Islet precursor cell (in vitro differentiated cells): Measurements from ENCODE around the gene PTPRN2.
"Not testable (repeated sequence)": the region's sequence is repeated elsewhere in the genome, so short reads cannot be mapped to it uniquely, and the experiment has no call there.

ENCODE experiments used
- DNase-seq: peaks from one replicate; pipeline ENCODE4 v3.0.0-alpha.2; 2018

The PTPRN2 gene

DNA sequence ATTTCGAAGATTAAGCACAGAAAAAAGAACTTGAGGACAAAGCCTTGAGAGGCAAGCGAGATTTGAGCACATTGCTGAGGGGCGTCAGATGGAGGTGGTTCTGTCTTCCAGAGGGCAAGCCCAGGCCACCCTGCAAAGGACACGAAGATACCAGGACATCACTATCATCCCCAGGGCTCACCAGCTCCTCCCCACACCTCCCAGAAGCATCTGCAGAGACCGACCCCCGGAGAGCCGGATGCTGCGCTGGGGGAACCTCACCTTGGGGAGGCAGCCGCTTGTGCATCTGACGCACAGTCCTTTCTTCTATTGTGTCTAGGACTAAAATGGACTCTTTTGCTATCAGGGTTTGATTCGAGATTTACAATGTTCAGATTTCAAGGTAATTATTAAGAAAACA, 991.2 kb downstream of the PTPRN2 start:
- no peak for DNase-seq

DNA sequence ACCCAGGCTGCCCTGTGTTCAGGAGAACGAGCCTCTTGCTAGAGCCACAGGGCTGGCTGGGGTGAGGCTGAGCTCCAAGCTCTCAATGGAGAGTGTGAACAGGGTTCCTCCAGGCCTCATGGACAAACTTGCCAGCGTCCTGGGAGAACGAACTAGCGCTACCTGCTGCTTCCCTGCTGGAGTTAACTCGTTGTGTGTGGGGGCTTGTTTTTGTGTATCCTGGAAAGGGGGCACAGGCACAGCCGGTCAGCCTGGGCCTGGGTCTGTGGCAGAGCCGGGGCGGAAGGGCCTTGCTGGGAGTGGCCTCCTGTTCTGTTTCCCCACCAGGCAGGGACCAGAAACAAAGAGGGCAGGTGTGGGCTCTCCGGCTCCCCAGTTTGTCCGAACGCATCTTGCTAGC, 991.6 kb downstream of the PTPRN2 start:
- no peak for DNase-seq

DNA sequence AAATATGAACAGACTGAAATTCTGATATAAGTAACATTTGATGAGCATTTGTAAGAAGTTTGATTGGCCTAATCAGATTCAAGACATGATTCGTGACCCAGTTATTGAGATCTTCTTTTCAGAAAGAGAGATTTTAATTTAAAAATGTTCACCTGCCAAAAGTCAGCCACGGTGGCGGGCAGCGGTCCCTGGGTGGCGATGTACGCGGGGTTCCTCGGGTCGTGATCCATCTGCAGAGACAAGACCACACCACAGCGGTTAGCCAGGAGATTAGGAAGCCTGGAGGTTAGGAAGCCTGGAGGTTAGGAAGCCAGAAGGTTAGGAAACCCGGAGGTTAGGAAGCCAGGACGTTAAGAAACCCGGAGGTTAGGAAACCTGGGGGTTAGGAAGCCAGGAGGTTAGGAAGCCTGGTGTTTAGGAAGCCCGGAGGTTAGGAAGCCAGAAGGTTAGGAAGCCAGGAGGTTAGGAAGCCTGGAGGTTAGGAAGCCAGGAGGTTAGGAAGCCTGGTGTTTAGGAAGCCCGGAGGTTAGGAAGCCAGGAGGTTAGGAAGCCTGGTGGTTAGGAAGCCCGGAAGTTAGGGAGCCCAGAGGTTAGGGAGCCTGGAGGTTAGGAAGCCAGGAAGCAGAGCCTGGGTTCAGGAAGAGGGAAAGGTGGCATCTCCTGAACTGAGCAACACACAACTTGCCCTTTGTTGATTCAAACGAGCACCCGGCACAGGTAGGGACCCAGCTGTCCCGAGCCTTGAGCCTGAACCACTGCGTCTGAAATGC, 992.4 kb downstream of the PTPRN2 start:
- DNase-seq = no peak

DNA sequence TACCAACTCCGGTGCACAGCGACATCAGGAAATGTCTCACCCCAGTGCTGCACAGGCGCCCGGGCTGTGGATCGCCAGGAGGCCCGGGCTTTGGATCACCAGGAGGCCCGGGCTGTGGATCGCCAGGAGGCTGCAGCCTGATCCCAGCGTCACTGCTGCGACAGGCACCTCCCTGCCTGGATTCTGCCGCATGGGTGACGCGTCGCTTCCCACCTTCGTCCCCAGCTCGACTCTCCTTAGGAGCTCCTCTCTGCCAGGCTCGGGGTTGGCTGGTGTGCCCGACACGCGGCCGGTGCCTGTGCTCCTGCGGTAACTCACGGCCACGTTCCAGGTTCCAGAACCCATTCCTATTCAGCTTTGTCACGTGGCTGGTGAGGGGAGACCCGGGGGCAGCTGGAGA, 993.3 kb downstream of the PTPRN2 start:
- no peak for DNase-seq

DNA sequence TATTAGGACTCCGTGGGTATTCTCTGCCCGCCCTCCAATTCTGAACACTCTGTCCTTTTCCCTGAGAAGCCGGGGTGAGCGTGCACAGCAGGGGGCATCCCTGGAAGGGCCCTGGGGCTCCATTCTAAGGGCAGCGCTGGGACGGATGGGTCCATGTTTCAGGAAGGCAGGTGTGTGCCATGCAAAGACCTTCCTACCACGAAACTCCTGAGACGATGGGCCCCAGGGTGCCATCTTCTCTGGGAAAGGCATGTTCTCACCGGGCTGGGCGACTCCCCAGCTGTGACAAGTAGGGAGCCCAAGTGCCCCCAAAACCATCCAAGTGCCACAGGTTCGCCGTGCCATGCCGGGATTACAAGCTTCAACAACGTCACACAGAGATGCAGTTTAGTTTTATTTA, 994.1 kb downstream of the PTPRN2 start:
- DNase-seq = no peak

DNA sequence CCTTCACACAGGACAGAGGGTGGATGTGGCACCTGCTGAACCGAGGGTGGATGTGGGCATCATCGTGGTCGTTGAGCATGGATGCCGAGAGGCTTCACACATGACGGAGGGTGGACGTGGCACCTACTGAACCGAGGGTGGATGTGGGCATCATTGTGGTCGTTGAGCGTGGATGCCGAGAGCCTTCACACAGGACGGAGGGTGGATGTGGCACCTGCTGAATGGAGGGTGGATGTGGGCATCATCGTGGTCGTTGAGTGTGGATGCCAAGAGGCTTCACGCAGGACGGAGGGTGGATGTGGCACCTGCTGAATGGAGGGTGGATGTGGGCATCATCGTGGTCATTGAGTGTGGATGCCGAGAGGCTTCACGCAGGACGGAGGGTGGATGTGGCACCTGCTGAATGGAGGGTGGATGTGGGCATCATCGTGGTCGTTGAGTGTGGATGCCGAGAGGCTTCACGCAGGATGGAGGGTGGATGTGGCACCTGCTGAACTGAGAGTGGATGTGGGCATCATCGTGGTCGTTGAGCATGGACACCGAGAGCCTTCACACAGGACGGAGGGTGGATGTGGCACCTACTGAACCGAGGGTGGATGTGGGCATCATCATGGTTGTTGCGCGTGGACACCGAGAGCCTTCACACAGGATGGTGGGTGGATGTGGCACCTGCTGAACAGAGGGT, 994.8 kb downstream of the PTPRN2 start:
- DNase-seq = not testable (repeated sequence)

DNA sequence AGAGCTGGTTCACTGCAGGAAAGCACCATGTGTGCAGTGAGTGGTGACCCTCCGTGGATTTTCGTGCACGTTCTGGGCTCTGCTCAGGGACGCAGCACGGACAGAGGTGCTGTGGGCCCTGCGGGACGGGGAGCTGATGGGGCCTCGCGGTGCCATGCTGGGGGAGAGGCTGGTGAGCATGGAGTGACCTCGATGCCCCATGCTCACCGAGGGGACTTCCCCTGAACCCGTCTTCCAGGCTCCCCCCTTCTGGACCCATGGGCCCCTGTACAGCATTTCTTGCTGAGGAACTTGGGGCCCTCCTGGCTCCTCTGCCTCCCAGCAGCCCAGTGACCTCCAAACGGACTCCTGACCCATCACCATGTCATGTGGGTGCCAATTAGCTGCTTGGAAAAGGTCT, 997.1 kb downstream of the PTPRN2 start:
- DNase-seq = no peak

DNA sequence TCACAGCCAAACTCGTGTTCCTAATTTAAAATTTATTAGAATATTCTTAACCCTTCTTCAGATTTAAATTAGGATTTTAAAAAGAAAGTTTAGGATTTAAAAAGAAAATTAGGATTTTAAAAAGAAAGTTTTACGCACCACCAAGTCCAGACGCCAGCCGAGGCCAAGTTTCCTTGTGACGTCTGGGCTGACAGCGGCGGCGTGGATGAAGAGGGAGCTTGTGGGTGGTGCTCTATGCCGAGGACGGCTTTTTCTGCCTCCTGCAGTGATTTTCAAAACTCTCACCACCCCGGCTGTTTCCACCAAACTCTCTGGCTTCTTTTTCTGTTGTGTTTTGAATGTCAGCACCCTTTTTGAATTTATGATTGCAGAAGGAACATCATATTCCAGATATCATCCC, 997.9 kb downstream of the PTPRN2 start:
- DNase-seq = no peak

DNA sequence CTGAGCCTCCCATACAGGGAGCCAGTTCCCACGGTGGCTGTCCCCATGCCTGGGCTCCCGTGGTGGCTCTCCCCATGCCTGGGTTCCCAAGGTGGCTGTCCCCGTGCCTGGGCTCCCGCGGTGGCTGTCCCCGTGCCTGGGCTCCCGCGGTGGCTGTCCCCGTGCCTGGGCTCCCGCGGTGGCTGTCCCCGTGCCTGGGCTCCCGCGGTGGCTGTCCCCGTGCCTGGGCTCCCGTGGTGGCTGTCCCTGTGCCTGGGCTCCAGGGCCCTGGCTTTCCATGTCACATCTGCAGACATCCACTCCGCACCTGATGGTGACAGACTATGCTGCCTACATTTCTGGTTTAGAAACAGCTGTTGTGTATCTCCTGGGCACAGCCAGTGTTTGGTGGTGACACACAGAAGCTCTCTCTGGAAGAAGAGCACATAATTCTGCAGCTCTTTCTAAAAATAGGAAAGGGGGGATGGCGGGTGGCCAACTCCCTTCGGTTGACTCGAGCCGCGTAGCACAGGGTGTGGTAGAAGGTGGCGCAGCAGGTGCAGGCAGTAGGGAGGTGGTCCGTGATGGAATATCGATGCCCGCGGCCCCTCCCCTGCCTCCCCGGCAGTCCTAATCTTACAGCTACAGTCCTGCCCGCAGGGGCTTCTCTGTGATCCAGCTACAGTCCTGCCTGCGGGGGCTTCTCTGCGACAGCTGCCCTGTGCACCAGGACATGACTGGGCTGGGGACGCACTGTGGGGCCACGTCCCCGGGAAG, 999.6 kb downstream of the PTPRN2 start:
- DNase-seq = no peak

DNA sequence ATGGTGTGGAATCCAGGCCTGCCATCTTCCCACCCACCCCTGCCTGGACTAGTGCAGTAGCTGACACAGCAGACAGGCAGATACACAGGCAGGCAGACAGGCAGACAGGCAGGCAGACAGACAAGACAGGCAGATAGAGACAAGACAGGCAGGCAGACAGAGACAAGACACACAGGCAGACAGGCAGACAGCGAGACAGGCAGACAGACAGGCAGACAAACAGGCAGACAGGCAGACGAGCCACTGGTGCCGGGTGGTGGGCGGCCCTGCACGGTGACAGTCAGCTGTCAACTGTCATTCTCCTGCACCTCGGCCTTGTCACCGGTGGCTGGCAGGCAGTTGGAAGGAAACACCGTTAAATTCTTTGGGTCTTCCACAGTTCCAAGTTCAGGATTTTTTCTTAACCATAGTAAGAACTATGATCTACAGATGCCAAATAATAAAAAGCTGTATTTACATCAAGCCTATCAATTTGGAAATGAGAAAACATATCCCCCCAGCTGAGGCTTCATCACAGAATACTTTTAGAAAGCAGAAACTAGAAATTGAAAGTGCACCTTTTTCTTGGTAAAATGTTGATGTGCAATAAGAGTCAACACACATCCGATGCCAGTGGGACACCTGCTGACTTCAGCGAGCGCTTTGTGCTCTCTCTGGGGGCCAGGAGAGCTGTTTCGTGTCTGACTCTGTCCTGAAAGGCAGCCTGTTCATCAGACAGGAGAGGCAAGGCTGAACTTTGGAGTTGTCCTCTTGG, 1000.4 kb downstream of the PTPRN2 start:
- no peak for DNase-seq

DNA sequence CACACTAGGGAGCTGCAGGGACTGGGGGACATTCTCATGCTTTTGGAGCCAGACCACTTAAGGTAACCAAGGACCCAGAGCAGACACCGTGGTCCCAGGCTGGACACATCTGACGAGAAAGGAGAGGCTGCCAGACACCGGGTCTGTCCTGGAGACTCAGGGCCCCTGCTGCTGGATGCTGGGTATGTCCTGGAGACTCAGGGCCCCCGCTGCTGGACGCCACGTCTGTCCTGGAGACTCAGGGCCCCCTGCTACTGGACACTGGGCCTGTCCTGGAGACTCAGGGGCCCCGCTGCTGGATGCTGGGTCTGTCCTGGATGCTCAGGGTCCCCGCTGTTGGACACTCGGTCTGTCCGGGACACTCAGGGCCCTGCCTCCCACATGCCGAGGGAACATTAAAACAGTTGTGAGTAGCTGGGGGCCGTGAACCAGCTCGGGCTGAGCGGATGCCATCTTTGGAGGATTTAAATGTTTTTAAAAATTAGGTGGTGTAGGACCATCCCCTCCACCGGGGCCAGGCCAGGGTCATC, 1001.1 kb downstream of the PTPRN2 start:
- DNase-seq = no peak

DNA sequence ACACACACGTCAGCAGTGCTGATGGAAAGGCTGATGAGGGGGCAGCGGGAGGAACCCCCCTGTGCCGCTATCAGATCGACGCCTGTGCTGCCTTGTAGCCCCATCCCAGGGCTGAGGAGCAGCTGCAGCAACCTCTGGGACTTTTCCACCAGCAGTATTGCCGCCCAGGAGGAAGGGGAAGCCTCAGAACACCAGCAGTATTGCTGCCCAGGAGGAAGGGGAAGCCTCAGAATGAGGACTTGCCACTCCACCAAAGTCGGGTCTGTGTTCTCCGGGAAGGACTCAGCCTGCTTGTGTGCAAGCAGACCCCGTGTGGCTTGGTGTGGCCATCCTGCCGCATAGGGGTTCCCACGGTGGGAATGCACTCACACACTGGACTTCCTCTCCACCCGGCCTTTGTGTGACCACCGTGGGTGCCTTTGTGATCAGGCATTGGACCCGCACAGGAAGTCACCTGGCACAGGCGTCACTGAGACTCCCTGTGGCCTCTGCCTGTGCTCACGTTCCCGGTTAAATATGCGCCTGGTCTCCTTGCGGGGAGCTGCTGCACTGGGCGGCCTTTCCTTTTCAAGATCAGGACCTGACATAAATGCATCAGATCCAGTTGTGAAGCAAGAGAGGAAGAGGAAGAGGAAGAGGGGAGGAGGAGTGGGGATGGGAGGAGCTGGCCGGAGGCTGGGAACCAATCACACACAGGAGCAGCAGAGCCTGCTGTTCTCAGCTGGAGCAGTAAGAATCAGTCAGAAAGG, 1002.3 kb downstream of the PTPRN2 start:
- DNase-seq = no peak

DNA sequence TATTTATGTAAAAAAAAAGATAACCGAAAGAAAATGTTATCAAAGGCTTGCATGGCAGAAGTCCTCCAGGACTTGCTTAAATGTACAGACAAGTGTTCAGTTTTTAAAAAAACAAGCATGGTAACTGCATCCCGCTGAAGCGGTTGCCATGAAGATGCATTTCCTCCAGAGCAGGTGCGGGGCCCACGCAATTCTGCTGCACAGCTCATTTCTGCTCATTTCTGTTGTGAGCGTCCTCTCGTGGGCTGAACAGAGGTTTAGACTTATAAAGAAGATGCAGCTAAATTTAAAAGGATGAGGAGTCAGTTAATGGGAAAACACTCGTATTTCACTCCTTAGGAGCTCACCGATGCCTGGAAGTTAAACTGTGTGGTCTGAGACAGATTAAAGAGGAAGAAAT, 1003.2 kb downstream of the PTPRN2 start:
- DNase-seq = no peak

DNA sequence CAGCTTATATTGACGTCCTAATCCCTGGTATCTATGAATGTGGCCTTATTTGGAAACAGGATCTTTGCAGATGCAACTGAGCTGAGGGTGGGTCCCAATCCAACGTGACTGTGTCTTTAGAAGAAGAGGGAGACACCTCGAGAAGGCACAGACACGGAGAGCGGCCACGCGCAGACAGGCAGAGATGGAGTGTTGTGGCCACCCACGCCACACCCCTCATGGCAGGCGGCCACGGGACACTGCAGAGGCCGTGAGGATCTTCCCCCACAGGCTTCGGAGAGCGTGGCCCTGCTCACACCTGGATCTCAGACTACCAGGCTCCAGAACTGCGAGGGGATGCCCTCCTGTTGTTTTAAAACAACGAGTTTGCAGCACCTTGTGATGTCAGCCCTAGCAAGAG, 1005.9 kb downstream of the PTPRN2 start:
- DNase-seq = no peak

DNA sequence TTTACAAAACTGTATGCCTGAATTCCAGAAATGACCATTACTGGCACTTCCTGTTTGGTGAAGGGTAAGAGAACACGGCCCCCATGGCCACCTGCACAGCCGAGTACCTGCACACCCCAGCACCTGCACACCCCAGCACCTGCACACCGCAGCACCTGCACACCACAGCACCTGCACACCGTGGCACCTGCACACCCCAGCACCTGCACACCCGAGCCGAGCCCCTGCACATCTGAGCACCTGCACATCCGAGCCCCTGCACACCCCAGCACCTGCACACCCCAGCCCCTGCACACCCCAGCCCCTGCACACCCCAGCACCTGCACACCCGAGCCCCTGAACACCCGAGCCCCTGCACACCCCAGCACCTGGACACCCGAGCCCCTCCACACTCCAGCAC, 1007.3 kb downstream of the PTPRN2 start:
- DNase-seq = no peak

DNA sequence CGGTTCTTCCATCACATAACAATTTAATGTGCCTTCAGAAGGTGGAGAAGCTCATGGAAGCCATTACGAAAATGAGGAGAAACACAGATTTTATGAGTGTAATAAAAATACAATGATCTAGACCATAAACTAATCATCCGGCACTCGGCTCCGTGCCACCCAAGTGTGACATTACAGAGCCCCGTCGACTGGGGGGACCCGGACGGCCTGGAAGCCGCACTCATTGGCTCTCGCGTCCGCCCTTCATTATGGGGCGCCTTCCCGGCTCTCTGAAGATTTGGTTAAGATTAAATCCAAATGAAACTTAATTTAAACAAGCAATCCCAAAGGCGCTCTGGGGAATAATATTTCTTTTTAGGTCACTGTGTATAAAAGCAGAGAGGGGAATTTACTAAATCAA, 1008.2 kb downstream of the PTPRN2 start:
- DNase-seq = no peak

DNA sequence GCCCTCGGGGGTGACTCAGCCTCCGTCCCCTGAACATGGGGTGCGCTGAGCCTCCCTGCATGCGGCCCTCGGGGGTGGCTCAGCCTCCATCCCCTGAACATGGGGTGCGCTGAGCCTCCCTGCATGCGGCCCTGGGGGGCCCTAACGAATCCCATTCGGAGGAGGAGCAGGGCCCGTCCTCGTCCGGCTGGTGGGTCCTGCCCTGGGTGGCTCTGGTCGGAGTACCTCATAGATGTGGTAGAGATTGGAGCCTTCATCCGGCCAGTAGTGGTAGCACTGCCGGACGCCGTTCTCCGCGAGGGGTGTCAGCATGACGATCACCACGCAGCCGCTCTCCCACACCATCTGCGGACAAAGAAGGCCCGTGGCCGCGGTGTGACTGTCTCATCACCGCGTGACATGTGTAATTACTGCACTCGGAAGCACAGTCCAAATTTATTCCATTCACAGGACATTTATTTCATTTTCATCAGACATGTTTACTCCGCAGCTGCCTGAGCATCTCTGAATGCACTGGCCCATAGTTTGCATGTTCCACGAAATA, 1009.8 kb downstream of the PTPRN2 start:
- no peak for DNase-seq

DNA sequence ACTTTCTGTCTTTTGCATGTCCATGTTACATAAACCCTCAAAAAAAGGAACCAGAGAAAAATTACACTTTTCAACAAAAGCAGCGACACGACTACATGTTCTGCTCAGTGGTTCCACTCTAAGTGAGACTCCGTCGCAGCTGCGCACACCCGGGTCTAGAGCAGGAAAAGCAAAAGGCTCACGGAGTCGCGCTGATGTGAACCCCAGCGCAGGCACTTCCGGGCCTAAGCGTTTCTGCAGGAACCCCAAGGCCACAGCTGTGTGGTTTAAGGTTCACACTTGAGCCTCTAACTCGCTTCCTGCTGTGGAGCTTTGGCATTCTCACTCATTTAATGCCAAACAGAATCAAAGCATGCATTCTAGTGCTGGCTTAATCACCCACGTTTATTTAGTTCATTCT, 1010.6 kb downstream of the PTPRN2 start:
- DNase-seq = no peak

DNA sequence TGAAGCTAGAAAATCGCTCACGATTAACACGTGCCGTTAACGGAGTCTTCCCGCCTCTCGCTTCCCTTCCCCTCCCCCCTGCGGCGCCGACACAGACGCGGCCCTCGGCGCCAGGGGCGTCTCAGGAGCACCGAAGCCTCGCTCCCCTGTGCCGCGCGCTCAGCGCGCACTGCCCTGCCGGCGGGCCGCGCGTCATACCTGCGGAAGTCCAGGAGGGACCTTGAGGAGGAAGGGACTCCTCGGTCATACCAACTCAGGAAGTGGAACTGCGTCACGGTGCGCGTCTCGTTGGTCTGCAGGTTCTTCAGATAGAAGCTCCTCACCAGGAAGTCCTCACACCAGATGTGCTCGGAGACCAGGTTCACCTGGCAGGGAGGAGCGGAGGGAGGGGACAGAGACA, 1011.2 kb downstream of the PTPRN2 start:
- DNase-seq = no peak

DNA sequence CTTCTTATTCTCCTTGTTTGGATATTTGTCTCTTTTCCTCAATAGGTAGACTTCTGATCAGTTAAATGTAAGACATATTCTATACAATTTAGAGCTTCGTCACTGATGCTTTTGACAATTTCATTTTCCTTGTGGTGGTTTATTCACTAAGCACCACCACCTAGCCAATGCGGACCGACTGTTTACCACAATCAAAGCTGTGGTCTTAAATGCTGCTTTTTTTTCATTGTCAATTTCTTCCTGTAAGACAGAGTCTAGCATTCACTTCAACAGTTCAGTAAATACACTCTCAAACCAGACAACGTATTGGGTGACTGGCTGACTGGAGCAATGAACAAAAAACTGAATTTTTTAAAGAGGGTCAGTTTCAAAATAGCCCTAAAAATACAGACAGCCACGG, 1011.8 kb downstream of the PTPRN2 start:
- DNase-seq = no peak

DNA sequence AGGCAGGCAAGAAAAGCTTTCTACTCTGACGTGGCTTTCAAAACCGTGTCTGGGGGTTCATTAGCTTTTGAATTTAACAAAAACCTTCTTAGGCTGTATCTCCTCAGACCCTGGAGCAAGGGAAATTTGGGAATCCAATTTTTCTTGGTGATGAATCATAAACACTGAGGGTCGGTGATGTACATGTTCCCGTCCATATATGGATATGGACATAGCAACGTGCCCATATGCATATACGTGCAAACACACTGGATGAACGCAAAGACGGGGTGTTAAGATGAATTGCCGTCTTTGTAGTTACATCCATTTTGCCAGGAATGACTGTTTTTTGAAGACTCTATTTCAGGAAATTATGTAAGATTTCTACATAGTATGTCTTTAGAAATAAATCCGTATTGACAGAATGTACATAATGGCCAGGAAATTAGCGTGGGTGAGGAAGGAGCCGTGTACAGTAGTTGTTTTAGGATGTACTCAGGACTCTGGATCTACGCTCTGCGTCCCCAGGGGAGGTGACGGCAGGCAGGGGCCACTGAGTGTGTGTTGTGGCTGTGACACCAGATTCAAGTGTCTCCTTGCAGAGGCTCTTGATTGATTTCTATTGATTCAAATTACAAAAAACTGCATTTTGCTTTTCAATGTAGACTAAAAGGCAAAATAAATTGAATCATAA, 1012.6 kb downstream of the PTPRN2 start:
- DNase-seq = no peak
